Stimulated activated CD8-positive, alpha-beta memory T cell treated with anti-CD3 and anti-CD28 coated beads, Interleukin-15, amount 100 ng/mL, for 48 hours (primary cell): Measurements from ENCODE around the gene ANO2.

Source experiments
- DNase-seq, 2 donors: peaks; one replicate each; pipeline ENCODE4 v3.0.0-alpha.2; 2020; ENCODE audit warnings: low read depth in 2 of 2

The ANO2 gene

GRCh38 chr12:5723711-5724252 lies 221.3 kb downstream of the ANO2 start:
- DNase-seq, result no peak

DNA sequence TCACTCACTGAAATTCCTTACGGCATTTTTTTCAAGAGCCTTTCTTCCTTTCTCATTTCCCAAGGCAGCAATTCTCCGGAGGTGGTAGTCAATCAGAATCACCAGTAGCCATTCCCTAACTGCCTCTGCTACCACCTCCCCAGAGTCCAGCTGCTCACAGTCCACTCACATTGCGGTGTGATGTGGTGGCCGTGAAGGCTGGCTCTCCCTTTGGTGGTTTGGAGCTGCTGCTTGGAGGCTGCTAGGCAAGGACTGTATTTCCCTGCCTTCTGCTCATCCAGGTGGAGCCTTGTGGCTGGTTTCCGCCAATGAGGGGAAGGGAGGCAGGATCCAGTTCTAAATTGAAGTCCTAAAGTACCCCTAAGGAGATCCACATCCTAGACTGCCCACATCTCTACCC lies 222.0 kb downstream of the ANO2 start:
- no peak for DNase-seq

- DNase-seq, result no peak
Observed at GRCh38 chr12:5720381-5721005, 224.6 kb downstream of the ANO2 start.

DNA sequence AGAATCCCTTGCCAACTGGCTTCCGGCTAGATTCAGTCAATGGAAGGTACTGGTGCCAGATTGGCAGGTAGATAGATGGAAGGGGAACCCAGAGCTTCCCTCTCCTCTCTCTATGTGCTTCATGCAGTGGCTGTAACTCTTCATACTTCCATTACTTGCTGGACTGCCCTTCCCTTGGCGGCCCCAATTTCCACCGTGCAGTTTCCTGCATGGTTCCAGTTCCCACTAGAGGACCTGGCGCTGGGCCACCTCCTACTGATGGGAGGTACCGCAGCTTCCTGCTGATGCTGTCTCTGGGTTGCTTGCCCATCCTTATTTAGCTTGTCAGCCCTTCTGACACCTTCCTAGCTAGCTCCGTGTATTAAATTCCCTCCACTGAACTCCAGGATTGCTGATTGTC lies 226.4 kb downstream of the ANO2 start:
- DNase-seq, result no peak

DNA sequence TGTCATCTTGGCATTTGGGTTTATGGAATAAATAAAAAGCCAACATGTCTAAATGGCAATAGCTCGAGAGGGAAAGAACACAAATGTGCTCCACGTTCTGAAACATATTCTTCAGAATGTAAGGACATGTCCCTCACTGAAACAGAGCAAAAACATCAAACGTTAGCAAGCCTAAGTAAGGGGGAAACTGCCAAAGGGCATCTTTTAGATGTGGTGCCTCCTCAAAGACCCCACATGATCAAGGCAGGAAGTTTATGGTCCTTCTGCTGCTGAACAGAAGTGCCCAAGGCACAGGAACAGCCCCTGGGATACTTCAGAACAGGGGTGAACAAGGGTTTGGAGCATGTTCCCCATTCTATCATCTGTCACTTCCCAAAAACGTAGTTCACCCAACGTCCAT lies 227.0 kb downstream of the ANO2 start:
- DNase-seq, result no peak

GRCh38 chr12:5716976-5717375 lies 228.1 kb downstream of the ANO2 start:
- DNase-seq, result no peak

DNA sequence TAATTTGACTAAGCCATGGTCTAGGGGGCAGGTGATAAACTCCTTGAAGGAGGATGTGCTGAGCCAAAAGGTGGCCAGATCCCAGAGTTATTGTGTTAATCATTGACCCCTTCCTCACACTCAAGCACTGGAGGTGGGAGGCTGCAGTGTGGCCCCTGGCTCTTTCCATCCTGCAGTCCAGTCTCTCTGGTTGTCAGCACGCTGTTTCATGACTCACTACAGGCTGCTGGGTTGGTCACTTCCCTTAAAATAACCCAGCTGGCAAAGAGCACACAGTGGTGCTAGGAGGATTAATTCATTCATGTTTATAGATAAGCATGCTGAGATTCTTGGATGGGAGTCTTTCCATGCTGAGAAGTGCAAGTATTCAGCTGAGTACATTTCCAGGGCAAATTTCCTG lies 228.9 kb downstream of the ANO2 start:
- DNase-seq, result no peak

GRCh38 chr12:5715021-5715420 lies 230.0 kb downstream of the ANO2 start:
- no peak for DNase-seq

- DNase-seq, result no peak
Observed at GRCh38 chr12:5713599-5714081, 231.4 kb downstream of the ANO2 start.

GRCh38 chr12:5710260-5710878 lies 234.7 kb downstream of the ANO2 start:
- no peak for DNase-seq

- no peak for DNase-seq
Observed at GRCh38 chr12:5708371-5708770, 236.7 kb downstream of the ANO2 start.

GRCh38 chr12:5706247-5706646 lies 238.8 kb downstream of the ANO2 start:
- DNase-seq, result no peak

DNA sequence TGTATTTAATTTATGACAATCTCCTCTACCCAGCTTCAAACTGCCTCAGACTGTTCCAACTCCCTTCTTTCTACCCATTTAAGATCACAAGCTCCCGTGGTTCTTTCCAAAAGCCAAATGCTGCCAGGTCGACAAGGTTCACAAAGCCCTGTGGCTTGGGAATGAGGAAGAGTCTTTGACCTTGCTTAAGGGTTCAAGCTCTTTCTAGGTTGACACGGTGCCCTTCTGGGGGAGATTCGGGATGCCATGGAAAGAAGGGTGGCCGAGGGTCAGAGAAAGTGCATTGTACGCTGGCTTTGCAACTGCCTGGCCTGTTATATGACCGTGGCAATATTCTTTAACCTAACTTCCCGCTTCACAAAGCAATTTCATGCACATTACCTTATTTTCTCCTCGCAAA lies 239.3 kb downstream of the ANO2 start:
- DNase-seq, result no peak

- DNase-seq, result no peak
Observed at GRCh38 chr12:5694759-5695409, 250.2 kb downstream of the ANO2 start.

GRCh38 chr12:5692850-5693249 lies 252.2 kb downstream of the ANO2 start:
- DNase-seq, result no peak

DNA sequence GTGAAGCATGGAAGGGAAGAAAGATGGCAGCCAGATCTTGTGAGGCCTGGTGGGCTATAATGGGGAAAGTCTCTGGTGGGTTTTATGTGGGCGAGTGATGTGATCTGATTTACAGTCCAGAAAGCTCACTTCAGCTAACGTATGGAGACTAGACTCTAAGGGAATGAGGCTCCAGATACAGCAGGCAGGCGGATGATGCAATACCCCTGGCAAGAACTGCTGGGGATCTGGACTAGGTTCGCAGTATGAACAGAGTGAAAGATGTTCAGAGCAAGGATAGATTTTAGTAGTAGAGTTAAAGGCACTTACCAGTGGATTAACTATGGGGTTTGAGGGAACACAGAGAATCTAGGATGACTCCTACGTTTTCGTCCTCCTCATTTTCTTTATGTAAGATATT lies 253.1 kb downstream of the ANO2 start:
- no peak for DNase-seq

- no peak for DNase-seq
Observed at GRCh38 chr12:5690240-5690639, 254.8 kb downstream of the ANO2 start.

GRCh38 chr12:5689773-5690172 lies 255.3 kb downstream of the ANO2 start:
- no peak for DNase-seq

DNA sequence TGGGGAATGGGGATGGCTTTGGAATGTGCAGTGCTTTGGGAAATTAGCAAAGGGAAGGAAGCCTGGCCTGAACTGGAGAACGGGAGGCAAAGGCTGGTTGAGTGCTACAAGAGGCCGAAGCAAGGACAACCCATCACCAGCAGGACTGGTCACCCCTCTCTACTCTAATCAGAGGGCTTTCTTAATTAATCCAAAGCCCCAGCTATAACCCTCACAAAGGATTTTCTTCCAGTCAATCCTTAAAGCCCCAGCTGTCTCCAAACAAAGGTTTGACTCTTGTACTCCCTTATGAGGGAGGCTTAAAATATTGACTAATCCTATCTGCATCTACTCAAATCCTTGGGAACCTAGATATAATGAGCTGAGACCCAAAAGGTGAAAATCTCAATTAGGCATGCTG lies 256.8 kb downstream of the ANO2 start:
- DNase-seq, result no peak

GRCh38 chr12:5685935-5686334 lies 259.1 kb downstream of the ANO2 start:
- no peak for DNase-seq

GRCh38 chr12:5684989-5685388 lies 260.1 kb downstream of the ANO2 start:
- DNase-seq, result no peak

GRCh38 chr12:5682581-5682980 lies 262.5 kb downstream of the ANO2 start:
- no peak for DNase-seq

GRCh38 chr12:5678176-5678575 lies 266.9 kb downstream of the ANO2 start:
- DNase-seq, result no peak
